GM21528 (cell line): ENCODE results near the gene CRACDL.
"Not testable (repeated sequence)": the region's sequence is repeated elsewhere in the genome, so short reads cannot be mapped to it uniquely, and the experiment has no call there.

Source experiments
- ATAC-seq: cut with Tn5 transposase; IDR thresholded peaks from one replicate; pipeline ENCODE4 v1.9.1; 2021; ENCODE audit warnings: mild to moderate bottlenecking, moderate library complexity; ENCODE audit not compliant: unreplicated experiment, low FRiP score

CRACDL gene

DNA sequence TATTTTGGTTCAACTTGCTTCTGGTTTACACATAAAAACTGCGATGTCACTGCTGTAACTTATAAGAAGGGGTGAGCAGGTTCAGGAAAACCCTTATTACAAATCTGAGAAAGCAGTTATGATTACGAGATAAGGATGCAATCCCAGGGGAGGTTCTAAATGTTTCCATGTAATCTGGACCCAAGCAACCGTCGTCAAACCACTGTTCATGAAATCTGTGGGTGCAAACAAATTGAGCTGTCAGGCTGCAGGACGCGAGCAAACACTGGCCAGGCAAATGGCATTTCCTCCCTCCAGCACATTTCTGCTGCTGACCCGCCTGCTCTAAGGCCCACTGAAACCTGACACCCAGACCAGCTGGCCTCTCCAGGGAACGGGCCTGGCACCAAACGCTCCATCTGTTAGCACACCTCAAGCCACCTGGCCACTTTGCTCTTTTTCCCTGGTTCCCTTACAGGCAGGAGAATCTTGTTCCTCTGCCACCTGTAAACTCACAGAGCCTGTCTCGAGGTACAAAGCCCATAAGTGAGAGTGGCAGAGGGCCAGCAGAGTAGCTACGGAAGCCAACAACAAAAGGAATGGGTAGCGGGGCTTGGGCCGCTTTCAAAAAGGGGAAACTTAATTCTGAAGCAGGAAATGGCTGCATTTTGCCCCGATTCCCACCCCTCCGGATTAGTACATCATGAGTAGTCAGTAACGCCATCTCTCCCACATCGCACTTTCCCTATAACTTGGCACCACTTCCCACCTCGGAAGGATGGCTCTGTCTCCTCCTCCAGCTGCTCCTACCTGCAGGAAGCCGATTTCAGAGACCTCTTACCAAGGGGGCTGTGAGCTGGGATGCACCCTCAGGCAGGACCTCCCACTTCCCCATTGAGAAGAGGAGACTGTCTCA lies 26.5 kb downstream of the CRACDL start:
- ATAC-seq, result no peak

DNA sequence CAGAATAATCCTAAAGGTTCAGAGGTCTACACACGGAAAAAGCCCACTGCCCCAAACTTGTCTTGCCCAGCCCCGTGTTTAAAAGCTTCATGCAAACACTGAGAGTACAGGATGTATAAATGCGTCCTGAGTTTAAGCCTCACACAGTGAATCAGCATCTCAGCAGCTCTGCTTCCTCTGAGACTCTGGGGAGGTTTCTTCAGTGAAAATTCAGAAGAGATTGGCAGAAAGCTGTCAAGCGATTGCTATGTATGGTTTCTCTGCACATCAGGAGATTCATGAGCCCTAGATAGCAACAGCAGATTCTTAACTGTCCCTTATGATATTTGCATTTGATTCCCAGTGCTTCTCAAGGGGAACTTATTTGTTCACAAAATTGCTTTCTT lies 27.1 kb downstream of the CRACDL start:
- ATAC-seq, result no peak

DNA sequence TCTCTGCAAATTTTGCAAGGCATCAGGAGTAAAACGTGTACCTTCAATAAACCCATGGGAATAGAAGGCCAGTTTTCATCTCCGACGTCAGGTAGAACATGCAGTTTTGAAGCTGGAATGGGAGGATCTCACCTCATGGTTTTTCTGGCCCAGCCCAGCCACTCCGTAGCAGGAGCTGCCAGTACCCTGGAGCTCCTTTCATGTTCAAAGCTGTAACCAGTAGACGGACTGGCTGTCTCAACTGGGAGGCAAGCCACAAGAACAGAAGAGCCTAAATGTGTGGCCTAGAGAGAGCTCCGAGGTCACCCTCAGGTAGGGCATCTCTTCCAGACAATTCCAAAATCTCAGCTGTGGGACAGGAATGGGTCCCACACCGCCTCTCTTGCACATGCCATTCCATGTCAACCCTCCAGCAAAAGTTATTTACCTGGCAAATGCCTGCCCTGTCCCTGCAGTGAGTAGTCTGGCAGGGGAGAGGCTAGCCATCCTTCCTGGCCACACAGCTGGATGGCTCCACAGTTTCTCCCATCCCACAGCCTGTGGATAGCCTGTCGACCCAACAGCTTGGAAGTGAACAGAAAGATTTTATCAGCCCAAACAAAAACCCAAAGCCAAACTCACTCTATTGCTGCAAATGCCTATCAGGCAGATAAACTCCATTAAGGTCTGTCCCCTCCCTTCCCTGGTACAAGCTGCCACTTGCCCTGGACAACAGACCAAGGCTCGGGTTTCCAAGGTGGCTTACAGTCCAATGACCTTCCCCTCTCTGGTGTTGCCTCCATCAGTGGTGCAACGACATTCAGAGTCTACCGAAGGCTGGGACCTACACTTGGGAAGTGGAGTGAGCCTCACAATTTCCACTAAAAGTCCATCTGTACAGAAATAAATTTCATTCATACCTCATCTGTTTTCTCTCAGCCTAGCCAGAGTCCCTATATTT lies 27.8 kb downstream of the CRACDL start:
- no peak for ATAC-seq

DNA sequence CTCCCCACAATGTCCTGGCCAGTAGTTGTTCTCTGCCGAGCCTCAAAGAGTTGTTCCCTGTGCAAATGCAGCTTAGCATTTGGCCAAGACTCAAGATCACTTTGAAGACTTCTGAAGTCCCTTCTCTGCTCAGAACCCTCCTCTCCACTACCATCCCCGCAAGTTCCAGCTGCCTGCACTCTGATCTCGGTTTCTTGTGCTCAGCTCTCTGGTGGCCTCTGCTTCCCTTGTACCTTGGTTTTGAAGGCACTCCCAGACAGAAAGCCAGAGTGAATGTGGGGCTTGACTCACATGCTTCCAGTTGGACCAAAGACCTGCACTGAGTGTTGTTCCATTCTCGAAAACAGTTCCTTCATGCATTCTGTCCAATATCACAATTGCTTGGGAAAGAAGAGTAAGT lies 28.6 kb downstream of the CRACDL start:
- no peak for ATAC-seq

DNA sequence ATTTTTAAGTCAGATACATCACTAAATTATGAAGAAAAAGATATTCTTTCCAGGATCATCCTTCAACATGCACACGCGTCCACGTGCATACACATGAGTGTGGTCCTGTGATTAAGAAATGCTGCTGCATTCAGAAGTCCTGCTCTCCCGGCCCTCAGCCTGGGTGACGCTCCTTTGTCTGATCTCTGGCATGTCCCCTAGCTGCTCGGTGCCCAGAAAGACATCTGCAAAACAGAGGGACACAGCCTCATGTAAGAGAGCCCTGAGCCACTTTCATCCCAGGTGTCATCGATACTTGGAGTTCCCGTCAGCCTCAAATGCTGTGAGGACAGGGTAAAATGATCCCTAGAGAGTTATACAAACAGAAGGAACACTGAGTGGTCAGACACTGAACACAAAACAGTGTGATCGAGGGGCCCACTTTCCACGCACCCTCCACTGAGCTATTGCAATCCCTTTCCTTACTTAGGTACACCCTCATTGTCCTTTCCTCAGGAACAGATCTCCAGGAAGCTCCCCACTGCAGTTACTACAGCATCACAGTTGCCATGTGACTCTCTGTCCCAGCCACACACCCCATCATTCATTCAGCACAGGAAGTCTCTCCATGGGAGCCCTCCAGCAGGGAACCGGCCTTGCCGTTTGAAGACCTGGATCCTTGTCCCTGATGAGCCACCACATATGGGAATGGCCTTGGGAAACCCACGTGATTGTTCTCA lies 32.1 kb downstream of the CRACDL start:
- ATAC-seq, result no peak

DNA sequence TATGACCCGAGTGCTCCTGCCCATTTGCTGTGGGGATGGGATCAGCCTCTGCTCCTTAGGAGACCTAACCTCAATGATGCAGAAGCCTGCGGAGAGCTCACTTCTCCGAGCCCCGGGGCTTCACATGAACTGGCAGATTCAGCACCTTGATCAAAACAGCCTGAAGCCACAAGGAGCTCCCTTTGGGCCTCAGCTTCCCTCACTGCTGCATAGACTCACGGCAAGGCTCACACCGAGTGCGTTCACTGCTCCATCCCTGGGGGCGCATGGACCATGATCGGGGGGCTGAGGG lies 33.0 kb downstream of the CRACDL start:
- no peak for ATAC-seq

DNA sequence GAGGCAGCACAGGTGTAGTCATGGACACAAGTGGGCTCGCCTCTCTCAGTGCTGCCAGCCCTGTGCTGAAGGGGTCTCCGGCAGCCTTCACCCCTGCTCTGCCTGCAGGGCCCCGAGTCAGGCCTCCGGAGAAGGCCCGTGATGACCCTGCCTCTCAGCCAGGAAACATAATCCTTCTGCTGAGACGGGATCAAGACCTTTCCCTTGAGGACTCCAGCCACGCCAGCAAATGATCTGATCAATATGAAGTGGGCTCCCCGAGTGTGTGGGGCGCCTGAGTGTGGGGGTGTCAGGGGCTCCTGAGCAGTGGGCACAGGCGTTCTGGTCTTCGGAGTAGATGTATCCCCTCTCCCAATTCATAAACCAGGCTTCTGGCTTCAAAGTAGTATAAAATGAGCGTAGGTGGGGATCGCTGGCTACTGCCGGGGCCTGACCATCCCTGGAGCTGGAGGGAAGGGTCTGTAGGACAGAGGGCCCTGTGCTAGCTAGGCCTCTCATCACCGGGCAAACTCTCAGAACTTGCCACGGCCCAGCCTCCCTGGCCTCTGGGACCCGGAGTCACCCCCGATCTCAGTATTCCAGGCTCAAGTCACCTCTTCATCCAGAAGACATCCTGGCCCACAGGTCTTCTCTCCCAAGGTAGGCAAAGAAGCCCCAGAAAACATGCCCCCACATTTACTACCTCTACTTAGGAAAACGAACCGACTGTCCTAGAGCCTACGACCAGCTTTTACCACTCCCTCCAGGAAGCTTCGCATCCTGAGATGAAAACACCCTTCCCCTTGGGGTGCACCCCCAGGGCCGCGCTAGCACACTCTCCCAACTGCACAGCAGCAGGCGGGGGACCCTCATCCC lies 33.6 kb downstream of the CRACDL start:
- ATAC-seq, result no peak

DNA sequence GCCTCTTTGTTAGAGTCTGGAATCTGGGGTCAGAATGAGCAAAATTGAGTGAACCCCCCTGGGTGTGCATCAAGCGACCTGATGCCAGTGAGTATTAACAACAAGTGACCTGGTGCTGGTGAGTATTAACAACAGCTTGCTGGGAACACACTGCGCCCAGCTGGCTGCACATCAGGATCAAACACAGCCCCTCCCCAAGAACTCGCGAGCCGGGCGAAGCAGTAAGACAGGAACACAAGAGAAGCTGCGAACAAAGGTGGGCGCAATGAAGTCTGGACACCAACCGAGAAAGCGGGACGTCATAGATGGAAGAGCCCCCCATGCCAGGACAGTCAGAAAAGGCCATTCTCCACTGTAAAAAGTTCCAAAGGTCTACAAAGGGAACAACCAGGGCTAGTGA lies 34.3 kb downstream of the CRACDL start:
- ATAC-seq, result no peak

DNA sequence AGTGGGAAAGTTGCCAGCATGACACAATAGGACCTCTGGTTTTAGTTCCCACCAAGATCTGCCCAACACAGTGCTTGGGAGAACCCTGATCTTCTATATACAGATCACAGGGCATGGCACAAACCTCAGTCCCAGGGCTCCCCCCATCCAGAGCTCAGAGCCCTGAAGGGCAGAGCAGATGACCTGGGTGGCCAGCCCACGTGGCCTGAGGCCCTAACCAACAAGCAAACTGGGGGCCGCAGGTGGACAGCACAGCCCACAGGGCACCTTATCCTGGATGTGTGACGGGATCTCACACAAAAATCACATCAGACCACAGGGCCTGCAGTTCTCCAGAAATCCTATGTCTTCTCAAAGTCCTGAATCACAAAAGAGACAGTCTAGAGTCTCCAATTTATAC lies 34.7 kb downstream of the CRACDL start:
- ATAC-seq, result no peak

DNA sequence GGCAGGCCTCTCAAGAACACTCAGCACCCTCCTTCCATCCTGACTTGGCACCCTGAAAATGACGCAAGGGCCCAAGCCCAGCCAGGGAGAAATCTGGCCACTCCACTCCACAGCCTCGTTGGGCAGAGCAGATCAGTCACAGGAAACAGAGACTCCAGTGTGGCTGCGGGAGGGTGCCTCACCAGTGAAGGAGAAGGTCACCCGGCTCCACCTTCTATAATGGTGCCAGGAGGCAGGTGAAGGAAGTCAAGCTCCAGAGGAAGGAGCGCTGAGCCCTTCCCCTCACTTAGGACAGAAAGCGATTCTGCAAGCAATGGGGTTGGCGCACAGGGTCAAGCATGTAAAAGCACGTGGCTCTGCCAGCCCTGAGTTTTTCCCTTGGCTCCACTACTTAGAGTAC lies 35.3 kb downstream of the CRACDL start:
- ATAC-seq, result no peak

DNA sequence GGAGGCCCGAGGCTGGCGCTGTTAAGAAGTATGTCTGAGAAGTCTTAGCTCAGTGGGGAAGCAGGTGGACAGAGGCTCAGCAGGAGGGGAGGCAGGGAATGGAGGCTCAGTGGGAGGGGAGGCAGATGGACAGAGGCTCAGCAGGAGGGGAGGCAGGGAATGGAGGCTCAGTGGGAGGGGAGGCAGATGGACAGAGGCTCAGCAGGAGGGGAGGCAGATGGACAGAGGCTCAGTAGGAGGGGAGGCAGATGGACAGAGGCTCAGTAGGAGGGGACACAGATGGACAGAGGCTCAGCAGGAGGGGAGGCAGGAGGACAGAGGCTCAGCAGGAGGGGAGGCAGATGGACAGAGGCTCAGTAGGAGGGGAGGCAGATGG lies 36.3 kb downstream of the CRACDL start:
- ATAC-seq, result not testable (repeated sequence)

DNA sequence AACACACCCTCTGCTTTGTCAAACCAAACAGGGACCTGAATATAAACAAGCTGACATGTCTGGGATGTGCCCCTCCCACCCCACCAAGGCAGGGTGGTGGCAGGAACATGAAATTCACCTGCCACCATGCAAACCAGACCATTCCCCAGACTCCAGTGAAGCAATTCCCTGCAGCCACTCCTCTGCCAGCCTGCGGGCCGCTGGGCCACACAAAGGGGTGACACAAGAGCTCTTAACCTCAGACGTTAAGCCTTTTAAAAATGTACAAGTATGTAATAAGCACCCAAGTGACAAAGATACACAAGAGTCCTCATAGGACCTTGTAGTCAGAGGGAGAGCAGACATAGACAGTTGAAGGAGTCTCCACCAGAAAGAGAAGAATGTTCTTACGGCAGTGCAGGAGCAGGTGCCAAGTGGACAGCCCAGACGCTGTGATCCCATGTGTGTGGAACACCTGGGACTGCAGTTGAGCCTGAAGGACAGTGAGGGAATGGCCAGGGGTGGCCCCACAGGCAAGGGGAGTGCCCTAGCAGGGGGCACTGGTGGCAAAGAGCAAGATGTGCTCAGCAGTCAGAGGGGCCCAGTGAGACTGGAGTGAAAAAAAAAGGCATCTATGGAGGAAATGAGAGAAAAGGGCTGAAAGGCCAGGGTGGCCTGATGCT lies 36.9 kb downstream of the CRACDL start:
- ATAC-seq, result no peak

DNA sequence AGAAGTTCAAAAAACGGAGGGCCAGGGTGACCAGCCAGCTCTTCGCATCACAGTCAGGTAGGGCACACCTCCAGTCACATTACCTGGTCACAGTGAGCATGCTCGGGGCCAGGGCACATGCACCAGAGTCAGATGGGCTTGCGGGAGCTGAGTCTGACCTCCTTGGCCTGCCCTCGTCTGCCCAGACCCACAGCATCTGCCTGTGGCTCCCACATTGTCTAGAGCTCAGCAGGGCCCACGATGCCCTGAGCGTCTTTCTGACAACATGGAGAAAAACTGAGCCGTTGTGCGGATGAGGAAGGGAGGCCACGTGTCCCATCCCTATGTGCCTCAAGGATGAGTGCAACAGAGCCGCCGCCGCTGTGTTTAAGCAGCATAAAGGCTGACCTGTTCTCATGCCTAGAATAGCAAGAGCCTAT lies 37.6 kb downstream of the CRACDL start:
- ATAC-seq, result no peak

DNA sequence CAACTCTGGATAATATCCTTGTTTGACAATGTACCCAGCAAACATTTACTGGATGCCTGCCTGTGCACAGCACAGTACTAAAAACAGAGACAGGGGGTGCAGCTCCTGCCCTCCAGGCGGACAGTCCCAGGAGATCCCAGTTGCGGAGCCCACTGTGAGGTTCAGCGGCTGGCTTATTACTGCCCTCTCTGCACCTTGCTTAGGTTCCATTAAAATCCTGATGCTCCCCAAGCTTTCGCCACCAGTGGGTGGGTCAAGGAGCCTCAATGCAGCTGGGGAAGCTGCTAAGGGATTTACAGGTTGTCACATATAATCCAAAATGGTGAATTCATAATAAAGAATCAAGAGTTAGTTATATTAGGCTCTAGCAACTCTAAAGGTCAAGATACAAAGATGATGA lies 38.3 kb downstream of the CRACDL start:
- ATAC-seq, result no peak

DNA sequence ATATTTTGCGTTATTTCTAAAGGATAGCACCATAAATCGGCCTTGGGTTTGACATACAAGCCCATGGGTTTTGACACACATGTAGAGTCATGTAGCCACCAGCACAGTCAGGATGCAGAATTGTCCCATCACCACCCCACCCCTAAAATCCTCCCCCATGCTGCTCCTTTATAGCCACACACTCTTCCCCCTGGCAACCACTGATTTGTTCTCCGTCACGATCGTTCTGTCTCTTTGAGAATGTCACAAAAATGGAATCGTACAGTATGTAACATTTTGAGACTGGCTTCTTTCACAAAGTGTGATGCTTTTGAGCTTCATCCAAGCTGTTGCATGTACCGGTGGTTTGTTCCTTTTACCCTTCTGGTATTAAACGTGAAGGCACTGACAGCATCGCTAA lies 39.1 kb downstream of the CRACDL start:
- ATAC-seq, result no peak

DNA sequence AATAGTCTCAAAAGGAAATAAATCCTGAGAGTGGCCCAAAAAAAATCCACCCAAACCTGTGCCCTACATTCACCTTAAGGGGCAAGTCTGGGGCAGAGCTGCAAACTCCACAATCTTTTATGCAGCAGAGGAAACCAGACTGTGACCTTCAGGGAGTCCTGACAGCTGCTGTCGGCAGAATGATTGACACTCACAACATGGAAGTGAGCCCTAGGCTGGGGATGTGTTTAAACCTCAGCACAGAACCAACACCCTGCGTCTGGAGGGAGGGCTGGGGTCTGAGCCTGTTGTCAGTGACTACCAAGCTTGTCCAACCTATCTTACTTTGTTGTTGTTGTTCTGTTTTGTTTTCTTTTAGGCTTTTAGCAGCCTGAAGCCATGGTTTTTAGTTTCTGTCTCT lies 39.6 kb downstream of the CRACDL start:
- ATAC-seq, result no peak

DNA sequence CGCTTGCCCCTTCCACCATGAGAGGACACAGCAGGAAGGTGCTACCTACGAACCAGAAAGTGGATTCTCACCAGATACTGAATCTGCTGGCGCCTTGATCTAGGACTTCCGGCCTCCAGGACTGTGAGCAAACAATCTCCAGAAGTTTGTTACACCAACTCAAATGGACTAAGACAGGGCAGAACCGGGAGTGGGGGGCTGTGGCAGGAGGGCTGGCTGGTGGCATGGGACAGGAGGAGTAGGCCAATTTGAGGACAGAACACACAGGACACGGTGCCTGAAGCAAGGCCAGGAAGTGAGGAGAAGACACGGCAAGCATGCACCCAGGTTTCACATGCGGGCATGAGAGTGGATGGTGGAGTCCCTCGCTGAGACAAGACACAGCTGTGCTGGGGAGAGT lies 40.1 kb downstream of the CRACDL start:
- no peak for ATAC-seq

DNA sequence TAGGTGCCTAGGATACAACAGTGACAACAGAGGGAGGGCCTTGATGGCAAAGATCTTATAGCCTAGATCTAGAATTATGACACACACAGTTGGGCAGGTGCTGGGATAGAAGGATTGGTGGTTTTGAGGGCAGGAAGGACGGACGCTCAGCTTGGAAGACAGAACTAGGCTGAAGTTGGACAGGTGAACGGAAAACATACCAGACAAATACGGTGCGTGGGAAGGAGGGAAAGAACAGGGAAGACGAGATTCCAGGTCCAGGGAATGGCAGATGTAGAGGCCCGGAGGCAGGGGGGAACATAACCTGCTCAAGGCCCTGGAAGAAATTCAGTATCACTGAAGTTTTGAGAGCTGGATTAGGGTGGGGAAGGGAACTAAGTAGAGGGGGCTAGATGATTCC lies 40.8 kb downstream of the CRACDL start:
- no peak for ATAC-seq

DNA sequence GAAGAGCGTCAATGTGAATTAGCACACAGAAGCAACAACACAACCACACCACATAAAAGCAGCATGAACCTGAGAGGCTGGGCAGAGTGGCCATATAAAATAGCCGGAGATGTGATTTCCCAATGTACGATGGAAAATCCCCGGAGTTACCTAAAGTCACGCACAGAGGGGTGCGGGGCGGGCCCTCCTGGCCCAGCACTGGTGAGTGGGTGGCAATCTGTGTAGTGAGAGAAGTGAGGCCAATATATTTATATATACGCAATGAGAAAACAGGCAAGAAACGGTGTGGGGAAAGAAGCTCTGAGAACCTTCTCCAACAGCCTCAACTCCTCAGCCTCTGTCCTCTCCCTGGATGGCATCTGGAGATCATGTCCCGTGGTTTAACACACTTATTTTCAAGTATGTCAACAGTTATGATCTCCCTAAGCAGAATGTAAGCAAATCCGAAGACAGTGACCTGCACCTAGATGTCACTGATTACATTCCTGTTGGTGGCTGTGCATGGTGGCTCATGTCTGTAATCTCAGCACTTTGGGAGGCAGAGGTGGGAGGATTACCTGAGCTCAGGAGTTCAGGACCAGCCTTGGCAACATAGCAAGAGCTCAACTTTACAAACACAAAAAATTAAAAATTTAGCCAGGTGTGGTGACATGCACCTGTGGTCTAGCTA lies 41.6 kb downstream of the CRACDL start:
- no peak for ATAC-seq
